ENCODE measurements around the gene GFY.

GFY gene

DNA sequence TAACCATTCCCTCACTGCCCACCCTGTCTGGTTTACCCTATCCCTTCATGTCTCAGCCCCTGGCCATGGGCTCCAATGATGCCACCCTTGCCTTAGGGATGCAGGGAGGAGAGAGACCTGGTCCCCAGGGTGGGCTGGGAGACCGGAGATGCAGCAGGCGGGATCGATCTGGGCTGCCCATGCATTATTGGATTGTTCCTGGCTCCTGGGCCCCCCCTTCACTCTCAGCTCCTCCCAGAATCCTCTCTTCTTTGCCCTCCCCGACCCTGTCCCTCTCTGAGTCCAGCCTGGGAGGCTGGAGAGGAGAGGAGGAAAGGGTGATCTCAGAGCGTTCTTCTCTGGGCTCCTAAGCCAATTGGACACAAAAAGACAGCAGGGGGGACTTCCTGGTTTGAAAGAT, 31.3 kb upstream of the GFY start:
- no peaks in the 10 kb centered on the region for H3K9me3 ChIP-seq (ENCODE audit: control insufficient read depth, insufficient read depth, low read length)
- no peak overlapping the region for H3K27ac ChIP-seq (ENCODE audit: low read depth, low read length)
- H3K4me3 ChIP-seq (ENCODE audit: low read depth, low read length), result no peak overlapping the region
- H3K27me3 ChIP-seq (ENCODE audit: control insufficient read depth, insufficient read depth, low read length), result no peaks in the 10 kb centered on the region
- no peak overlapping the region for H3K9ac ChIP-seq (ENCODE audit: low read depth, low read length)
- peaks cover 3% of the 10 kb centered on the region; the same call in 1 of the 2 replicates for H3K4me1 ChIP-seq (ENCODE audit: control insufficient read depth, insufficient read depth, low read length)
- H3K36me3 ChIP-seq (ENCODE audit: control insufficient read depth, insufficient read depth, low read length), result no peaks in the 10 kb centered on the region

DNA sequence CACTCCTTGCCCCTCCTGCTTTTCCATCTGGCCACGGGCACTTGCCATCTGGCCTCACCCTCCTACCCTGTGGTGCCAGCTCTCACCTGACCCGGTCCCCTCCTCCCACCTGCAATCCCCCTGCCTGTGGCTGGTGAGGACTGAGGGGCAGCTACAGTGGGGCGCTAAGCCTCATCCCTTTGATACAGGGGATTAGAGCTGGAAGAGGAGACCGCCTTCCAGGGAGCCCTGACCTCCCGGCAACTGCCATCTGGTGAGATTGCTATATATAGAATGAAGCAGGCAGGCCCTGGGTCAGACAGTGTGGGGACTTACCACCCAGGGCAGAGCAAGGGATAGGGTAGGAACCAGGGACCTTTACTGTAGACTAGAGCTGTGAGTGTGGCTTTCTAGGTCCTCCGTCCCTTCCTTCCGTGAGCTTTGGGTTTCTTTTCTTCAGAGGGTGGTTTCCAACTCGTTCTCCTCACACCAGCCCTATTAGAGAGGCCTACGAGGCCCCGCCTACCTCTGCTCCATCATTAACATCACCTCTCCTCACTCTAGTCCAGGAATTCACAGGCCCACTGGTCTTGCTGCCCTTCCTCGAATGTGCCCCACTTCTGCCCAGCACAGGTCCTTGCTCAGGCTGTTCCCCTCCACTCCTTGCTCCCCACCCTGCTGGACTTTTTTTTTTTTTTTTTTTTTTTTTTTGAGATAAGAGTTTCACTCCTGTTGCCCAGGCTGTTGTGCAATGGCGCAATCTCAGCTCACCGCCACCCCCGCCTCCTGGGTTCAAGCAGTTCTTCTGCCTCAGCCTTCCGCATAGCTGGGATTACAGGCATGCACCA, 29.4 kb upstream of the GFY start:
- Histone ChIP-seq H3K4me3 (ENCODE audit: low read depth, low read length) (no peak overlapping the region), H3K4me1 (ENCODE audit: control insufficient read depth, insufficient read depth, low read length) (peaks cover 3% of the 10 kb centered on the region; the same call in 1 of the 2 replicates), H3K36me3 (ENCODE audit: control insufficient read depth, insufficient read depth, low read length) (no peaks in the 10 kb centered on the region), H3K27ac (ENCODE audit: low read depth, low read length) (no peak overlapping the region), H3K9ac (ENCODE audit: low read depth, low read length) (no peak overlapping the region), H3K27me3 (ENCODE audit: control insufficient read depth, insufficient read depth, low read length) (no peaks in the 10 kb centered on the region), H3K9me3 (ENCODE audit: control insufficient read depth, insufficient read depth, low read length) (no peaks in the 10 kb centered on the region)

DNA sequence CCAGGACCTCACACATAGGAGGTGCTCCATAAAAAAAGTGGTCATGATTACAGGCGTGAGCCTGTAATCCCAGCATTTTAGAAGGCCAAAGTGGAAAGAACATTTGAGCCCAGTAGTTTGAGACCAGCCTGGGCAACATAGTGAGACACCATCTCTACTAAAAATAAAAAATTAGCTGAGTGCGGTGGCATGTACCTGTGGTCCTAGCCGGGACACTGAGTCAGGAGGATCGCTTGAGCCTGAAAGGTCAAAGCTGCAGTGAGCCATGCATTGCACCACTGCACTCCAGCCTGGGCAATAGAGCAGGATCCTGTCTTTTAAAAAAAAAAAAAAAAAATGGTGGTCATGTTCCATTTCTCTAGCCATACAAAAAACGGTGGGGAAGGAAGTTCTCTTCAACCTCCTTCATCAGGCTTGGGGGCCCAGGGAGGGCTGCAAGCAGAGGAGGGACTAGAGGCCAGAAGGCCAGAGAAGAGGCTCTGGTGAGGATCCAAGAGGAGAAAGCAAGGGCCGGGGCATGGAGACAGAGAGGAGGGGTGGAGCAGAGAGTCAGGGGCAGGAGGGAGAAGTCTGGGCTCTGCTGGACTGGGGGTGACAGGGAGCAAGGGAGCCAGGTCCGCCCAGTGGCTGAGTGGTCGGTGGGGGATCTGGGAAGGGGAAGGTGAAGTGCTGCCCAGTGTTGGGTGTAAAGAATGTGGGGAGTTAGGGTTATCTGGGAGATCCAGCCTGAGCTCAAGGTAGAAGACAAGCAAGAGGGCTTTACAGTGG, 28.3 kb upstream of the GFY start:
- no peak overlapping the region for H3K4me3 ChIP-seq (ENCODE audit: low read depth, low read length)
- no peak overlapping the region for H3K9ac ChIP-seq (ENCODE audit: low read depth, low read length)
- H3K27me3 ChIP-seq (ENCODE audit: control insufficient read depth, insufficient read depth, low read length), result no peaks in the 10 kb centered on the region
- no peaks in the 10 kb centered on the region for H3K36me3 ChIP-seq (ENCODE audit: control insufficient read depth, insufficient read depth, low read length)
- H3K4me1 ChIP-seq (ENCODE audit: control insufficient read depth, insufficient read depth, low read length), result peaks cover 3% of the 10 kb centered on the region; the same call in 1 of the 2 replicates
- H3K9me3 ChIP-seq (ENCODE audit: control insufficient read depth, insufficient read depth, low read length), result no peaks in the 10 kb centered on the region
- H3K27ac ChIP-seq (ENCODE audit: low read depth, low read length), result no peak overlapping the region

DNA sequence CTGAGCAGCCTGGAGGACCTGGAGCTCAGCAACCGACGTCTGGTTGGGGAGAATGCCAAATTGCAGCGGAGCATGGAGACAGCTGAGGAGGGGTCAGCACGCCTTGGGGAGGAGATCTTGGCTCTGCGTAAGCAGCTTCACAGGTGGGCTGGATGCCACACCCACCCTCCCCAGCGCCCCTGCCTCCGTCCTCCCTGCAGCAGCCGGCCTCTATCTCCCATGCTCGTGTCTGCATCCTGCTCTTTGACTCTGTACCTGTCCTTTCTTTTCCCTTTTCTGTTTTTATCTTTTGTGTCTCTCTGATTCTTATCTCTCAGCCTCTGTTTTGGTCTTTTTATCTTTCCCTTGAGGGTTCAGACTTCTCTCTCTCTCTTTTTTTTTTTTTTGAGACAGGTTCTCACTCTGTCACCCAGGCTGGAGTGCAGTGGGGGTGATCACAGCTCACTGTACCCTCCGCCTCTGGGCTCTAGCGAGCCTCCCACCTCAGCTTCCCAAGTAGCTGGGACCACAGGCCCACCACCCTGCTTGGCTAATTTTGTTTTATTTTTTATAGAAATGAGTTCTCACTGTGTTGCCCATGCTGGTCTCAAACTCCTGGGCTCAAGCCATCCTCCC, 27.1 kb upstream of the GFY start:
- Histone ChIP-seq H3K36me3 (ENCODE audit: control insufficient read depth, insufficient read depth, low read length) (no peaks in the 10 kb centered on the region), H3K9ac (ENCODE audit: low read depth, low read length) (no peak overlapping the region), H3K4me3 (ENCODE audit: low read depth, low read length) (no peak overlapping the region), H3K4me1 (ENCODE audit: control insufficient read depth, insufficient read depth, low read length) (peaks cover 3% of the 10 kb centered on the region; the same call in 1 of the 2 replicates), H3K27me3 (ENCODE audit: control insufficient read depth, insufficient read depth, low read length) (no peaks in the 10 kb centered on the region), H3K9me3 (ENCODE audit: control insufficient read depth, insufficient read depth, low read length) (no peaks in the 10 kb centered on the region), H3K27ac (ENCODE audit: low read depth, low read length) (no peak overlapping the region)

DNA sequence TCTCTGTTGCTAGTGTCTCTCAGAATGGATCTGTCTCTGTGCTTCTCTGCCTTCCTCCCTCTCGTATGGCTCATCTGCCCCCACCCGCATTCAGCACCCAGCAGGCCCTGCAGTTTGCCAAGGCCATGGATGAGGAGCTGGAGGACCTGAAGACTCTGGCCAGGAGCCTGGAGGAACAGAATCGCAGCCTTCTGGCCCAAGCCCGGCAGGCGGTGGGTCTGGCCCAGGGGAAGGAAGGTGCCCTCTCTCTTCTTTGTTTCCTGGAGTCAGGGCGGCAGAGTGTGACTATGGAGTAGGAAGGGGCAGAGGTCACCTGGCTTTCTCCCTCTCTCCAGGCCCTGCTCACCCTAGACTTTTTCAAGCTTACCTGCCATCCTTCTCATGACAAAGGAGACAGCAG, 26.3 kb upstream of the GFY start:
- Histone ChIP-seq H3K36me3 (ENCODE audit: control insufficient read depth, insufficient read depth, low read length) (no peaks in the 10 kb centered on the region), H3K27ac (ENCODE audit: low read depth, low read length) (no peak overlapping the region), H3K4me3 (ENCODE audit: low read depth, low read length) (no peak overlapping the region), H3K27me3 (ENCODE audit: control insufficient read depth, insufficient read depth, low read length) (no peaks in the 10 kb centered on the region), H3K9ac (ENCODE audit: low read depth, low read length) (no peak overlapping the region), H3K9me3 (ENCODE audit: control insufficient read depth, insufficient read depth, low read length) (no peaks in the 10 kb centered on the region), H3K4me1 (ENCODE audit: control insufficient read depth, insufficient read depth, low read length) (peaks cover 10% of the 10 kb centered on the region)

DNA sequence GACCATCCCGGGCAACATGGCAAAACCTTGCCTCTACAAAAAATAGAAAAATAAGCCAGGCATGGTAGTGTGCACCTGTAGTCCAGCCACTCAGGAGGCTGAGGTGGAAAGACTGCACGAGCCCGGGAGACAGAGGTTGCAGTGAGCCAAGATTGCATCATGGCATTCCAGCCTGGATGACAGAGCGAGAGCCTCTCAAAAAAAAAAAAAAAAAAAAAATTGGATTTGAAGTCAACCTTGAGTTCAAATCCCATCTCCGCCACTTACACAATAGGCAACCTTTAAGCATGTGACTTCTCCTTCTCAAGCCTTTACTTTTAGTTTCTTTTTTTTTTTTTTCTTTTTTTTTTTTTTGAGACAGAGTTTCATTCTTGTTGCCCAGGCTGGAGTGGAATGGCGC, 25.2 kb upstream of the GFY start:
- H3K4me3 ChIP-seq (ENCODE audit: low read depth, low read length), result no peak overlapping the region
- H3K9ac ChIP-seq (ENCODE audit: low read depth, low read length), result no peak overlapping the region
- peaks cover 17% of the 10 kb centered on the region for H3K4me1 ChIP-seq (ENCODE audit: control insufficient read depth, insufficient read depth, low read length)

DNA sequence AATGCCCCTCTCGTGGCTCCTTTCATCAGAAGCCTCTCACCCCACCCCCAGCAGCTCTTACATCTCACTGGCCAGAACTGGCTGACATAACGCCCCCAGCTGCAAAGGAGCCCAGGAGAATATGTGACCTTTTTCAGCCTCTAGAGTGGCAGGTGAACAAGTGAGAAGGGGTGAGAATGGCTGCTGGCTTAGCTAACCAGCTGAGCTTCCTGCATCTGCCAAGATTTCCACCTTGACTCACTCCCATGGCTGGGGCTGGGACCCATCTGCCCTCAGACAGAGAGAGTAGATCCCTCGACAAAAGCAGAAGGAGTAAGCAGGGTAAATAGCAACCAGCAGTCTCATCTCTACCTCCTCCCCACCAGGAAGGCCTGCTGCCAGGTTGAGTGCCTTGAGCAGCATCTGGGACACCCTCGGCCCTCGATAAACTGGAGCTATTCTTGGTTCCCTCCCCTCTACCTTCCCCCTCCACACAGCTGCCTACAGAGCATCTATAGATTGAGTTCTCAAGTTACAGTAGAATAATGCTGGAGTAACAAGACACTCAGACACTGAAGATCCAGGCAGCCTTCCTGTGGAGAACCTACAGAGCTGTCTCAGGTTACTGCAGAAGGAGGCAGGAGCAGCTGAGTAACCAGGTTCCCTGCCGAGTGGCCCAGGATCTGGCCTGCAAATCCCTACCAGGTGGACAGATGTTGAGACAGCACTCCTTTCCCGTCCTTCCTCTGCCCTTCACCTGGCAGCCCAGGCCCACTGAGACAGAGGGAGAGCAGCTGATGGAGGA, 21.6 kb upstream of the GFY start:
- Histone ChIP-seq H3K9me3 (ENCODE audit: control insufficient read depth, insufficient read depth, low read length) (no peaks in the 10 kb centered on the region), H3K9ac (ENCODE audit: low read depth, low read length) (peak overlapping the region; percentile 4; the same call in 1 of the 2 replicates), H3K4me3 (ENCODE audit: low read depth, low read length) (no peak overlapping the region), H3K4me1 (ENCODE audit: control insufficient read depth, insufficient read depth, low read length) (peaks cover 14% of the 10 kb centered on the region), H3K27me3 (ENCODE audit: control insufficient read depth, insufficient read depth, low read length) (no peaks in the 10 kb centered on the region), H3K36me3 (ENCODE audit: control insufficient read depth, insufficient read depth, low read length) (no peaks in the 10 kb centered on the region), H3K27ac (ENCODE audit: low read depth, low read length) (peak overlapping the region; percentile 92)

More for the DNA sequence above, 25.2 kb upstream of the GFY start:
- H3K36me3 ChIP-seq (ENCODE audit: control insufficient read depth, insufficient read depth, low read length), result no peaks in the 10 kb centered on the region
- no peaks in the 10 kb centered on the region for H3K27me3 ChIP-seq (ENCODE audit: control insufficient read depth, insufficient read depth, low read length)
- no peaks in the 10 kb centered on the region for H3K9me3 ChIP-seq (ENCODE audit: control insufficient read depth, insufficient read depth, low read length)
- H3K27ac ChIP-seq (ENCODE audit: low read depth, low read length), result no peak overlapping the region

DNA sequence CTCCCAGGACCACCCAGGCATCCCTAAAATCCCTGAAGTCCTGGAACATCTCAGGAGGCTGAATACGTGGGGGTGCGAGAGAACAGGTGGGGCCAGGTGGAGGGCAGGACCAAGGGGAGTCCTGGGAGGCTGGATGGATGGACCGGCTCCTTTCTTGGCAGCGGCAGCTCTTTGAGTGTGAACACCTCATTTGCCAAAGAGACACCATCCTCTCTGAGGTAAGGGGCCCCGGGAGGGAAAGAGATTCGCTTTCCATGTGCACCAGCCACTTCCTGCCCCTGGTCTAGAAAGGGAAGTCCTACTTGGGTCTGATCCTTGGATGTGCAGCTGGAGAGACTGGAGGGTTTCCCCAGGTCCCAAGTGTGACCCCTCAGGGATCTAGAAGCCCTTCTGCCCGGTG, 18.1 kb upstream of the GFY start:
- no peaks in the 10 kb centered on the region for H3K36me3 ChIP-seq (ENCODE audit: control insufficient read depth, insufficient read depth, low read length)
- peaks cover 14% of the 10 kb centered on the region for H3K4me1 ChIP-seq (ENCODE audit: control insufficient read depth, insufficient read depth, low read length)
- no peak overlapping the region for H3K9ac ChIP-seq (ENCODE audit: low read depth, low read length)
- no peak overlapping the region for H3K4me3 ChIP-seq (ENCODE audit: low read depth, low read length)
- no peaks in the 10 kb centered on the region for H3K27me3 ChIP-seq (ENCODE audit: control insufficient read depth, insufficient read depth, low read length)
- no peak overlapping the region for H3K27ac ChIP-seq (ENCODE audit: low read depth, low read length)
- no peaks in the 10 kb centered on the region for H3K9me3 ChIP-seq (ENCODE audit: control insufficient read depth, insufficient read depth, low read length)

DNA sequence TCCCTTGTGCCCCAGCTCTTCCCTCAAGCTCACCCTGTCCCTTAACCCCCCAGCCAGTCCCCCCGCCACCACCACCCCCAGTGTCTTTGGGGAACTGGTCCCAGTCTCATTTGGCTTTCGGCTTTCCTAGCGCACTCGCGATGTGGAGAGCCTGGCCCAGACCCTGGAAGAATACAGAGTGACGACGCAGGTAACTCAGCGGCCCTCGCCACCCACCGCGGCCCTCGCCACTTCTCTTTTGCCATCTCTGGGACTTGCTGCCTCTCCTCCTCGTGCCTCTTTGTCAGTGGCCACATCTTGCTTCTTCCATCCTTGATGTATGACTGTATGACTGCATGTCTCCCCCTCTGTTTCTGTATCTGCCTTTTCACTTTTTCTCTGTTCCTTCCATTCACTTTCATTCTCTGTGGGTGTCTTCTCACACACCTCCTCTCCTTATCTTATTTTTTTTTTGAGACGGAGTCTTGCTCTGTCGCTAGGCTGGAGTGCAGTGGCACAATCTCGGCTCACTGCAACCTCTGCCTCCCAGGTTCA, 17.6 kb upstream of the GFY start:
- H3K4me1 ChIP-seq (ENCODE audit: control insufficient read depth, insufficient read depth, low read length), result peaks cover 14% of the 10 kb centered on the region
- H3K36me3 ChIP-seq (ENCODE audit: control insufficient read depth, insufficient read depth, low read length), result no peaks in the 10 kb centered on the region
- H3K9me3 ChIP-seq (ENCODE audit: control insufficient read depth, insufficient read depth, low read length), result no peaks in the 10 kb centered on the region
- H3K27ac ChIP-seq (ENCODE audit: low read depth, low read length), result no peak overlapping the region
- no peak overlapping the region for H3K9ac ChIP-seq (ENCODE audit: low read depth, low read length)
- no peak overlapping the region for H3K4me3 ChIP-seq (ENCODE audit: low read depth, low read length)
- no peaks in the 10 kb centered on the region for H3K27me3 ChIP-seq (ENCODE audit: control insufficient read depth, insufficient read depth, low read length)

DNA sequence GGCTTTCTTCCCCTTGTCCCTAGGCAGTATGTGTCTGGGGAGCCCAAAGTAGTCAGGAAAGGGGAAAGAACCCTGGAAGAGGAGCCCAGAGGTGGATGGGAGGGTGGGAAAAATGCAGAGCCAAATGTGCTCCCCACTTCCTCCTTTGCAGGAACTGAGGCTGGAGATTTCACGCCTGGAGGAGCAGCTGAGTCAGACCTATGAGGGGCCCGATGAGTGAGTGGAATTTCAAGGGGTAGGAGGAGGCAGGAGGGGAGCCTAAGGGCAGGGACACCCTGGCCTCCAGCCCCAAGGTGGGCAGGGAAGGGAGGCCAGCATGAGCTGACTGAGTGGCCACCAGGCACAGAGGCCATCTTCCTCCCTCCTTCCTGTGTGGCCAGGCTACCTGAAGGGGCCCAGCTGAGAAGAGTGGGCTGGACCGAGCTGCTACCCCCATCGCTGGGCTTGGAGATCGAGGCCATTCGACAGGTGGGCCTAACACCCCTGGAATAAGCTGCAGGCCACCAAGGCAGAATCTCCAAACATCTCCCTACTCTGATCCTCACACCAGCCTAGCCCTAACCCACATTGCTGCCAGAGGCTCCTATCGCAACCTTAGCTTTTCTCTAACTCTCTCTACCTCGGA, 16.3 kb upstream of the GFY start:
- H3K9ac ChIP-seq (ENCODE audit: low read depth, low read length), result no peak overlapping the region
- no peaks in the 10 kb centered on the region for H3K9me3 ChIP-seq (ENCODE audit: control insufficient read depth, insufficient read depth, low read length)
- no peaks in the 10 kb centered on the region for H3K36me3 ChIP-seq (ENCODE audit: control insufficient read depth, insufficient read depth, low read length)
- H3K27me3 ChIP-seq (ENCODE audit: control insufficient read depth, insufficient read depth, low read length), result no peaks in the 10 kb centered on the region
- H3K4me1 ChIP-seq (ENCODE audit: control insufficient read depth, insufficient read depth, low read length), result peaks cover 7% of the 10 kb centered on the region
- no peak overlapping the region for H3K4me3 ChIP-seq (ENCODE audit: low read depth, low read length)
- H3K27ac ChIP-seq (ENCODE audit: low read depth, low read length), result no peak overlapping the region
